Ectodermal cell (in vitro differentiated cells): ENCODE results near the gene ATP2B1.

ENCODE experiments used
- H3K27ac ChIP-seq: 2 replicates; pipeline ENCODE4 v1.7.0; 2013; ENCODE audit warnings: mild to moderate bottlenecking, low read depth, low read length; ENCODE audit not compliant: insufficient read depth, poor library complexity, severe bottlenecking
- H3K27me3 ChIP-seq: 2 replicates; pipeline ENCODE4 v1.7.0; 2013; ENCODE audit warnings: mild to moderate bottlenecking, low read length; ENCODE audit not compliant: insufficient read depth, control insufficient read depth, poor library complexity, severe bottlenecking
- H3K36me3 ChIP-seq: one replicate; pipeline ENCODE4 v1.7.0; 2013; ENCODE audit warnings: low read length; ENCODE audit not compliant: control insufficient read depth, insufficient read depth
- H3K4me1 ChIP-seq: one replicate; pipeline ENCODE4 v1.7.0; 2013; ENCODE audit warnings: low read length; ENCODE audit not compliant: control insufficient read depth, insufficient read depth
- H3K4me3 ChIP-seq: 2 replicates; pipeline ENCODE4 v1.7.0; 2013; ENCODE audit warnings: low read depth, low read length, control low read depth; ENCODE audit not compliant: insufficient read depth
- H3K9me3 ChIP-seq: 2 replicates; pipeline ENCODE4 v1.7.0; 2013; ENCODE audit warnings: mild to moderate bottlenecking, low read length, moderate library complexity; ENCODE audit not compliant: control insufficient read depth
- WGBS, 2 experiments: methylation state at CpG; one replicate each; pipeline ENCODE4 v1.1.7; 2013; ENCODE audit warnings: missing lambda C conversion rate in 2 of 2; 5-methylcytosine and 5-hydroxymethylcytosine counted together

Gene ATP2B1

GRCh38 chr12:89575374-89575773 lies 133.3 kb downstream of the ATP2B1 start:
- Histone ChIP-seq H3K4me1 (peaks cover 10% of the 10 kb centered on the region), H3K4me3 (no peak overlapping the region), H3K27me3 (no peaks in the 10 kb centered on the region), H3K36me3 (no peaks in the 10 kb centered on the region), H3K27ac (no peak overlapping the region), H3K9me3 (no peaks in the 10 kb centered on the region)
- WGBS, 2 experiments = 73 to 90% methylated on average over 1 of the region's 1 CpG

- Histone ChIP-seq H3K9me3 (no peaks in the 10 kb centered on the region), H3K4me1 (peaks cover 10% of the 10 kb centered on the region), H3K4me3 (no peak overlapping the region), H3K36me3 (no peaks in the 10 kb centered on the region), H3K27ac (peak overlapping the region; percentile 21), H3K27me3 (no peaks in the 10 kb centered on the region)
- 52 to 72% methylated on average over 2 of the region's 2 CpGs for WGBS, 2 experiments
These were observed 133.9 kb downstream of the ATP2B1 start for GRCh38 chr12:89574736-89575208.

- no peaks in the 10 kb centered on the region for H3K36me3 ChIP-seq
- H3K4me1 ChIP-seq = peaks cover 10% of the 10 kb centered on the region
- H3K4me3 ChIP-seq = no peak overlapping the region
- no peaks in the 10 kb centered on the region for H3K27me3 ChIP-seq
- no peak overlapping the region for H3K27ac ChIP-seq
- no peaks in the 10 kb centered on the region for H3K9me3 ChIP-seq
- WGBS, 2 experiments = 93 to 98% methylated on average over 5 of the region's 5 CpGs
These were observed 135.4 kb downstream of the ATP2B1 start for GRCh38 chr12:89573051-89573810.

DNA sequence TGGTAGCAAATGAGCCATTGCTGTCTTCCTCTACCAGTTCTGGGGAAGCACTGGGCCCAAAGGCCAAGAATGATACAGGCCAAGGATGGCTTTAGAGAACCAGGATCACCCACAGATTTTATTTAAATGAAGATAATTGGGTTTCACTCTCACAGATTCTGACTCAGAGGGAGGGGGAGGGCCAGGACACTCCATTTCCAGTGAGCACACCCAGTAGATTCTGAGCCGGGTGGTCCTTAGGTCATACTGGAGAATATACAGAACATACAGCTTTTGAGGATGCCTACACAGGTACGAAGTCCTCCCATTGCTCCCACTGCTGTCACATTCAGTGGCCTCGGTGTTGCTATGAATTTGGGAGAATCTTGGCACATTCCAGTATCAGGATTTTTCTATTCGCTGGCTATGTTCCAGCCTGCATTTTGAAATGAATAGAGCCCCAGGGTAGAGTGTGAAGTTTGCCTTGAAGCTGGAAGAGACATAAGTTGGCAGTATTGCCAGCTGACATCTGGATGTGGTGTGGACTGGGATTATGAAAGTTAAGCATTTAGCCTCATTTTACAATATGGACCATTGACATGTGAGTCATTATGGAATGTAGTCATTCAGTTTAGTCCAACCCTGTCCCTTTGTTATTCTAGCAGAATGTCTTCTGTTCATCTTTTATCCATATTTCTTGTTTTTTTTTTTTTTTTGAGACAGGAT lies 137.0 kb downstream of the ATP2B1 start:
- Histone ChIP-seq H3K27ac (no peak overlapping the region), H3K4me3 (no peak overlapping the region), H3K4me1 (peaks cover 10% of the 10 kb centered on the region), H3K36me3 (no peaks in the 10 kb centered on the region), H3K9me3 (no peaks in the 10 kb centered on the region), H3K27me3 (no peaks in the 10 kb centered on the region)
- 94 to 96% methylated on average over 4 of the region's 4 CpGs for WGBS, 2 experiments

GRCh38 chr12:89568484-89568883 lies 140.2 kb downstream of the ATP2B1 start:
- H3K4me1 ChIP-seq = no peaks in the 10 kb centered on the region
- WGBS, 2 experiments = 89 to 90% methylated on average over 5 of the region's 5 CpGs
- H3K9me3 ChIP-seq = no peaks in the 10 kb centered on the region
- H3K27ac ChIP-seq = no peak overlapping the region
- no peaks in the 10 kb centered on the region for H3K36me3 ChIP-seq
- no peaks in the 10 kb centered on the region for H3K27me3 ChIP-seq
- no peak overlapping the region for H3K4me3 ChIP-seq

DNA sequence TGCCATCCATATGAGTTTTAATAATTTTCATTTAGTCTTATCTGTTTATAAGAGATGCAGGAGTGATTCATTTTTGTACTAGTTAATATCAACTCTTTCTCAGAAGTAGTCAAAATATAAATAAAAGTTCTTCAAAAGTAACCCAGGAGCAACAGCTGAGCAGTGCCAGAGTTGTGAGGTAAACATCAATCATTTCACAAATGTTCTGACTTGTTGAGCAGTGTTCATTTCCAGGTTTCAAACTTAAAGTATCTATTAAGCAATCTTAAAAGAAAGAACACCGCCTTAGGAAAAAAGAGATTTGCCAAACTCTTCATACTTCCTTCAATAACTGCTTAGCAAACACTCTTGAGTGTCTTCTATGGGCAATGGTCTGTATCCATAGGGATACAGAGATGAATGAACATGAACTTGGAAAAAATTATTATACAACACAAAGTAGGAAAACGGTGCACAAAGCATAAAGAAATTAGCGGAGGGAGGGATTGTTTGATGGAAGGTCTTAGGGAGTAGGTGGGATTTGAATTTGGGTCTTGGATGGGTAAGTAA lies 140.9 kb downstream of the ATP2B1 start:
- H3K27me3 ChIP-seq = no peaks in the 10 kb centered on the region
- no peaks in the 10 kb centered on the region for H3K9me3 ChIP-seq
- H3K4me3 ChIP-seq = no peak overlapping the region
- H3K27ac ChIP-seq = no peak overlapping the region
- H3K4me1 ChIP-seq = no peaks in the 10 kb centered on the region
- H3K36me3 ChIP-seq = no peaks in the 10 kb centered on the region
- whole genome bisulfite sequencing, 2 experiments = 88 to 90% methylated on average over 3 of the region's 3 CpGs

DNA sequence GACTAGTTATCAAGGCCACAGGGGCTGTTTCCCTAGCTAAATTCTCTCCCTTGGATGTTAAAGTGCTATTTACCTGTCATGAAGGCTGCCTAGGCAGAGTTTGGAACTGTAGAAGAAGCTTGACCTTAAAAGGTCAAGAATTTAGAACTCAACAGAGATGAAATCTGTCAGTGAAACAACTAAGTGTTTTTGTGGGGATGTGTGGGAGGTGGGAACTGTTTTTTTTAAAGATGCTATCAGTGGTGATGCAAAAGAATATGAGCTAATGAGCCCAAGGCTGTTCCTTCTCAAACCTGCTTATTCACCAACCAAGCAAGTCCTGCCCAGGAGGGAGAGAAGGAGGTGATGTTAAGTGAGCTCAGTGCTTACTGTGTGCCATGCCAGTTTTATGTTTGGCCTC lies 142.0 kb downstream of the ATP2B1 start:
- Histone ChIP-seq H3K4me3 (no peak overlapping the region), H3K27ac (no peak overlapping the region), H3K9me3 (no peaks in the 10 kb centered on the region)

GRCh38 chr12:89565002-89565401 lies 143.6 kb downstream of the ATP2B1 start:
- Histone ChIP-seq H3K4me3 (no peak overlapping the region), H3K36me3 (no peaks in the 10 kb centered on the region), H3K9me3 (no peaks in the 10 kb centered on the region), H3K27ac (no peak overlapping the region), H3K4me1 (no peaks in the 10 kb centered on the region), H3K27me3 (no peaks in the 10 kb centered on the region)

More for the DNA sequence above, 142.0 kb downstream of the ATP2B1 start:
- Histone ChIP-seq H3K27me3 (no peaks in the 10 kb centered on the region), H3K36me3 (no peaks in the 10 kb centered on the region), H3K4me1 (no peaks in the 10 kb centered on the region)

GRCh38 chr12:89559753-89560152 lies 148.9 kb downstream of the ATP2B1 start:
- no peaks in the 10 kb centered on the region for H3K9me3 ChIP-seq
- H3K27ac ChIP-seq = no peak overlapping the region
- 92 to 95% methylated on average over 10 of the region's 10 CpGs for WGBS, 2 experiments
- no peaks in the 10 kb centered on the region for H3K4me1 ChIP-seq
- no peak overlapping the region for H3K4me3 ChIP-seq
- H3K36me3 ChIP-seq = no peaks in the 10 kb centered on the region
- no peaks in the 10 kb centered on the region for H3K27me3 ChIP-seq

DNA sequence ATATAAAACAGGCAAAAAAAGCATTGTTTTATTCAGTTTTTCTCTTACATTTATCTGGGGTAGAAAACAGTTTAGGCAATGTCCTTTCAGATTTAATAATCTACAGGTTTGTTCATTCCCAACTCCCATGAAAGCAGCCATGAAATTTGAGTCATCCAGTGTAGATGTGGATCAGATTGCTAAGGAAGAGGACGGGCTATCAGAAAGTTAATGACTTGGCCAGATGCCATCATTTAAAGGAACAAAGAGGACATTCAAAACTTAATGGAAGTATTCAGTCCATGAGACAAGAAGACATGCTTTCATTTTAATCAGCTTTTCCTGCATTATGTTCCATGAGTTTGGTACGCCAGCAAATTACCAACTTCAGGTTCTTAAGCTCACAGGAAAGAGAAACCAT lies 151.7 kb downstream of the ATP2B1 start:
- Histone ChIP-seq H3K27ac (no peak overlapping the region), H3K9me3 (no peaks in the 10 kb centered on the region), H3K27me3 (no peaks in the 10 kb centered on the region), H3K4me1 (no peaks in the 10 kb centered on the region), H3K4me3 (no peak overlapping the region), H3K36me3 (no peaks in the 10 kb centered on the region)
- WGBS, 2 experiments = 89 to 92% methylated on average over 2 of the region's 2 CpGs
